NCI-H1417 (cell line): ENCODE measurements around the gene SPDYA.

ENCODE experiments used
- DNase-seq, 3 experiments: peaks; one replicate each; lab custom pipeline; 2025; lab: John Stamatoyannopoulos, UW

The SPDYA gene

DNA sequence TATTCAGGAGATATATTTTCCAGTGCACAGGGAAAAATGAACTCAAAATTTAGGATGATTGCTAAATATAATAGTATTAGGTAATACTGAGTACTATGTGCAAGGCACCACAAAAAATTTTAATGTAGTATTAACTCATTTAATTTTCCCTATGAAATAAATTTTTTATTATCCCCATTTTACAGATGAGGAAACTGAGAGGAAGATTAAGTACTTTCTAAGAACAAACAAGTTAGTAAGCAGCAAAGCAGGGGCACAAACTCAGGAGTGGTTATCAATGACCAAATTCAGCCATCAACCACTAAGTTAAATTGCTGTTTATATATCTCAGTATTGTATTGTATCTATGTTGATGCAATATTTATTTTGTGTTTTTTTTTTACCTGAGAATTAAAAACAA lies 14.2 kb downstream of the SPDYA start:
- DNase-seq: no peak

DNA sequence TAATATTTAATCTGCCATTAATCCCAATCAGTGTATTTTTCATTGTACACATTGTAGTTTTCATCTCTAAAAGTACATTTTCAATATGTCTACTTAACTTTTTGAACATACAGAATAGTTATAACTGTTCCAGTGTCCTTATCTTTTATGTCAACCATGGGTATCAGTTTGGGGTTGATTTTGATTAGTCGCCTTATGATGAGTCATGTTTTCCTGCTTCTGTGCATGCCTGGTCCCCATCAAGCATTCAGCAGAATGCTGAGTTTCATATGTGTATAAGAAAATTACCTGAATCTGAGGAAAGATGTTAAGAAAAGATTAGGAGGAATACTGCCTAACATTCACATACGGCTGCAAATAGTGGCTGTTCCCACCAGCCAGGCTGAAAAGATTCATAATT lies 17.7 kb downstream of the SPDYA start:
- no peak for DNase-seq

GRCh38 chr2:28833740-28834470 lies 23.3 kb downstream of the SPDYA start:
- DNase-seq: no peak

DNA sequence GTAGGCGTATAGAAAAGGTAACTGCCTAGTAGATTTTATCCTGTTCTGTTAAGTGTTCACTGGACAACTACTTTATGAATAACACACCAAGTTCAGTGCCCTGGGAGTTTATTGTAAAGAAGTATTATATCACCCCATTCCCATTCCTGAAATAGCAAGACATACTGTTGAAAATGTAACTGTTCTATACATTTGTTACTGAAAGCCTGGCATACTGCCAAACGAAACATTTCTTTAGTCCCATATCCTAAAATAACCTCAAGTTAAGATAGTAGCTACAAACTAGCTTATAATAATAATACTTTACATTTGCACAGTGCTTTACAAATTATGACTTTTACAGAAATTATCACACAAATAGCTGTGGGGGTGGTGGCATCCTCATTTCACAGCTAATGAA lies 25.1 kb downstream of the SPDYA start:
- no peak for DNase-seq

DNA sequence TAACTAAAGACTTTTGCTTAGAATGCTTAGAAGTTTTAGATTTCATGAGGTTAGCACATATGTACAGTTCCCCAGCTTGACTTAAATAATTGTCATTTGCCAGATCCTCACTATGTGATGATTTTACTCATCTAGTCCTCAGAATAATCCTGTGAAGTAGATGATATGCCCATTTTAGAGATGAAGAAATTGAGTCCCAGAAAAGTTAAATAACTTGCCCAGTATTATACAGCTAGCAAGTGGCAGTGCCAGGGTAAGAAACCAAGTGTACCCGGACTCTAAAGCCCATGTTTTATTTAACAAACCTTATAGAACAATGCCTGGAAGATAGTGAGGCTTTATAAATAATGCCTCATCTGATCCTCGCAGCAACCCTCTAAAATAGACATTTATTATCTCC lies 28.3 kb downstream of the SPDYA start:
- no peak for DNase-seq

GRCh38 chr2:28842042-28842441 lies 31.4 kb downstream of the SPDYA start:
- no peak for DNase-seq

DNA sequence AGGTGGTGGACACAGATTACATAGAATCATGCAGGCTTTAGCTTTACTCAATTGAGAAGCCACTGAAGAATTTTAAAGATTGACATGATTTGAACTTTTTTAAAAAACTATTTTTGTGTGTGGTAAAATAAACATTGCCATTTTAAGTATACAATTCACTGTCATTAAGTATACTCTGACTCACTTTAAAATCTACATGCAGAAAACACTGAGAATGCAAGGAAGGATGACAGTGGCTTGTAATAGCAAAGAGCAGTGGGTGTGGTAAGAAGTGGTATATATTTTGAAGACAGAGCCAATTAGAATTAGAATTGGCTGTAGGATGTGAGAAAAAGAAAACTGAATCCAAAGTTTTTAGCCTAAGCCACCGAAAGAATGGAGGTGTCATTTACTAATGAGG lies 44.6 kb downstream of the SPDYA start:
- no peak for DNase-seq

- DNase-seq: no peak
These were observed 45.3 kb downstream of the SPDYA start for GRCh38 chr2:28855977-28856376.

GRCh38 chr2:28868611-28869010 lies 58.0 kb downstream of the SPDYA start:
- no peak for DNase-seq

- peak in 1 of 3 experiments; percentile 53 for DNase-seq
These were observed 59.0 kb downstream of the SPDYA start for GRCh38 chr2:28869494-28870145.

DNA sequence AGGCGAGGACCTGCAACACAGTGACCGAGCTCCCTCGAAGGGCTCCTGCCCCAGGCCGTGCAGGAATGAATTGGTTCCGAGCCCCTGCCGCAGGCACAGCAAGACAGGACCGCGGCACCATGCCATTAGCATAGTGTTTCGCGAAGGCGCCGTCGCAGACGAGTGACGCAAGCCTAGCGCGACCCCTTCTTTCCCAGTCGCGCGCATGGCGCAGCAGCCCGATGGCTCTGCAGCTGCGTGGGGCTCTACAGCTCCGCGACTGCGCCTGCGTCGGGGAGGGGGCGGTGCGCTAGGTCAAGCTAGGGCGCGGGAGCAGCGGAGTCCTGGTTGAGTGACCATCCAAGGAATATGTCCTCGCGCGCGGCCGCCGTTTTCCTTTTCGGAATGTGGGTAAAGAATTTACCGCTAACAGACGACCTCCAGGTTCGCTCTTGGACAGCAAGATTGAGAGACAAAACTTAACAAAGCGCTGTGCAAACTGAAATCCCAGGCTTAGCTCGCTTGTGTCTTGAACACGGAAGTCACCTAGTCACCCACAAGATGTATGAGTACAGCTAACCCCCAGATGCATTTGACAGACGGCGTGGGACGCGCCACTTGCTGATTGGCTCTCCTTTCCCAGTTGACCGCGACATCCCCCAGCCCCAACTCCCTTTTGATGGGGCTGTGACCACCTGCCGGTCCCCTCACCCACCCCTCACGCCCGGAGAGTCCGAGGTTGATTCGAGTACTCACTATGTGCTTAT lies 59.7 kb downstream of the SPDYA start, which contains the start of gene TRMT61B:
Gene TRMT61B (minus strand): TSS at position 164 of the 746 bp plus-strand sequence. CDS start 32 bp downstream, at position 132.
- DNase-seq: peak; percentile 97 to 98 (median 98)

- no peak for DNase-seq
These were observed 61.0 kb downstream of the SPDYA start for GRCh38 chr2:28871620-28872019.

GRCh38 chr2:28880193-28880592 lies 69.6 kb downstream of the SPDYA start:
- no peak for DNase-seq

DNA sequence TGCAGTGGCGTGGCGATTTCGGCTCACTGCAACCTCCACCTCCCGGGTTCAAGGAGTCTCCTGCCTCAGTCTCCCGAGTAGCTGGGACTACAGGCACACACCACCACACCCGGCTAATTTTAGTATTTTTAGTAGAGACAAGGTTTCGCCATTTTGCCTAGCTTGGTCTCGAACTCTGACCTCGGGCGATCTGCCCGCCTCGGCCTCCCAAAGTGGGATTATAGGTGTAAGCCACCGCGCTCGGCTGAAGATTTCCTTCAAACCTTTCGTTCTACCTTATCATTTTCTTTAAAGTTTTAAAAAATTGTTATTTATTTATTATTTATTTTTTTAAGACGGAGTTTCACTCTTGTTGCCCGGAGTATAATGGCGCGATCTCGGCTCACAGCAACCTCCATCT lies 82.9 kb downstream of the SPDYA start:
- DNase-seq: no peak

- peak; percentile 99 for DNase-seq
These were observed 84.0 kb downstream of the SPDYA start, which contains the start of gene WDR43 for GRCh38 chr2:28894470-28895188. TSS of gene WDR43 (plus strand) at chr2:28894667. CDS start at chr2:28894699, 32 bp downstream.

DNA sequence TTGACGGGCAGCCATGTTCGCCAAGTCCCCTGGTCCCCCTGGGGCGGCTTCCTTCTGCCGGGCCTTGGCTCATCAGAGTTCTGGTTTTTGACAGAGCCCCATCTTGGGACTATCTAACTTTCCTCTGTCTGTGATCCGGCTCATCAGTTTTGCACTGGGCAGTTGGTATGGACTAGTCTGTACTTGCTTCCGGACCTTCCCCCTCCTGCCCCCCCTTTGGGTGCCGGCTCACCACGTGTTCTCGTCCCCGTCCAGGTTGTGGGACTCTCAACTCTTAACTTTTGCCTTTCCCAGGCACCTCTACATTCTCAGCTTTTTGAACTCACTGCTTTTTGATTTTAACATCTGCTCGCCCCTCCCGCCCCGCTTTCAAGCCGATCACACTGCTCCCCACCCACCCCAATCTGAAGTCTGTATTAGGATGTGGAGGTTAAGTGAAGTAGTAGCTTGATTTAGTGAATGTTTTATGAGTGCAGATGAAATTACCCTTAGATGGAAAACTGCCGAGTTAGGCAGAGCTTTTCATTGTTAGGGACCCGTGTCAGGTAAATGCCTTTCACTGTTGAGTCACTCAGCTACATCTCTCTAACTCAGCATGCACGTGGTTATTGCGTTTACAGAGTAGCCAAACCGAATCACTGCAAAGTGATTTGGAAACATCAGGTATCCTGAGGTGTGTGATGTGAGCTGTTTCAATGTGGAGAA lies 84.7 kb downstream of the SPDYA start:
- DNase-seq: peak in 1 of 3 experiments; percentile 40

DNA sequence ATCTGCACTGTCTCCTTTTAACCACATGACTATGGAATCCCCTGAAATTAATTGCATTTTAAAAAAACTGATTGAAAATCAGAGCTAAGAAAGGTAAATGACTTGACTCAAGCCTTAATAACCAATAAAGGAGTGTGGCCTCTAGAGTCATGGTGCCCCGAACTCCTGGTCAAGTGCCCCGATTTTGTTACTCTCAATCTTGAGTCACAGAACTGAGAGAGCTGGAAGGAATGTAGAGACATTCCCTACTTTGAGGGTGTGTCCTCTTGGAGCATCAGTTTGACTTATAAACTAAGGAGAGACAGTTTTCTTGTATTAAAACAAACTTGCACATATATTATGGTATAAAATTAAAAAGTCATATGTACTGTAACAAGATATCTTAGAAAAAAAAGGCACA lies 86.3 kb downstream of the SPDYA start:
- DNase-seq: no peak

- no peak for DNase-seq
These were observed 87.4 kb downstream of the SPDYA start for GRCh38 chr2:28898048-28898447.
